CD8-positive, alpha-beta memory T cell (primary cell): ENCODE data around the gene GRIN2C. TPM values are rescaled to one million over a fixed set of nuclear protein-coding genes. Genes with fewer than 3 reads are reported as not detected.

Experiments used
- CTCF ChIA-PET: fragments of 350-600 bp; sonication (Branson Sonifier 250); formaldehyde crosslinking; loops from one replicate; lab custom pipeline; 2021; ENCODE audit warnings: antibody characterized with exemption; lab: Charles Lee
- POLR2A ChIA-PET: fragments of 350-600 bp; sonication (Branson Sonifier 250); formaldehyde crosslinking; loops from one replicate; lab custom pipeline; 2021; ENCODE audit warnings: antibody characterized with exemption; lab: Charles Lee
- DNase-seq, 5 donors: peaks; one replicate each; pipeline versions ENCODE4 v3.0.0 to v3.0.0-alpha.2; 2020 to 2022; ENCODE audit warnings: mixed read lengths in 1 of 5
- H3K27ac ChIP-seq: one replicate; pipeline ENCODE4 v1.7.0; 2013; ENCODE audit warnings: low read depth, mild to moderate bottlenecking, low read length, moderate library complexity
- H3K27me3 ChIP-seq: 2 replicates; pipeline ENCODE4 v1.7.0; 2013; ENCODE audit warnings: low read length, mild to moderate bottlenecking; ENCODE audit not compliant: insufficient read depth, poor library complexity, severe bottlenecking
- H3K36me3 ChIP-seq: 2 replicates; pipeline ENCODE4 v1.7.0; 2013; ENCODE audit warnings: mild to moderate bottlenecking, low read length, moderate library complexity; ENCODE audit not compliant: insufficient read depth
- H3K4me1 ChIP-seq: 2 replicates; pipeline ENCODE4 v1.7.0; 2013; ENCODE audit warnings: mild to moderate bottlenecking, low read length, moderate library complexity; ENCODE audit not compliant: insufficient read depth
- H3K4me3 ChIP-seq: 2 replicates; pipeline ENCODE4 v1.7.0; 2013; ENCODE audit warnings: mild to moderate bottlenecking, low read length
- H3K9me3 ChIP-seq: 2 replicates; pipeline ENCODE4 v1.7.0; 2013; ENCODE audit warnings: mild to moderate bottlenecking, low read length
- H3K27ac Mint-ChIP-seq, 8 donors: one replicate each; pipeline ENCODE4 v1.8.0; 2020 to 2021; ENCODE audit warnings: mixed read lengths in 8 of 8, mild to moderate bottlenecking in 6 of 8, inconsistent platforms in 3 of 8, moderate library complexity in 3 of 8
- H3K27me3 Mint-ChIP-seq, 2 donors: one replicate each; pipeline ENCODE4 v1.8.0; 2020 to 2021; ENCODE audit warnings: mixed read lengths in 2 of 2, mild to moderate bottlenecking in 1 of 2, moderate library complexity in 1 of 2
- H3K36me3 Mint-ChIP-seq, 3 donors: one replicate each; pipeline ENCODE4 v1.8.0; 2020 to 2021; ENCODE audit warnings: mixed read lengths in 3 of 3, inconsistent platforms in 1 of 3, mild to moderate bottlenecking in 1 of 3
- H3K4me1 Mint-ChIP-seq, 3 donors: one replicate each; pipeline ENCODE4 v1.8.0; 2020 to 2021; ENCODE audit warnings: mixed read lengths in 3 of 3, inconsistent platforms in 1 of 3, mild to moderate bottlenecking in 1 of 3
- H3K4me3 Mint-ChIP-seq, 7 donors: one replicate each; pipeline ENCODE4 v1.8.0; 2020 to 2021; ENCODE audit warnings: mixed read lengths in 7 of 7, mild to moderate bottlenecking in 6 of 7, moderate library complexity in 4 of 7, inconsistent platforms in 2 of 7
- H3K9me3 Mint-ChIP-seq, 5 donors: one replicate each; pipeline ENCODE4 v1.8.0; 2020 to 2022; ENCODE audit warnings: mixed read lengths in 5 of 5, mild to moderate bottlenecking in 3 of 5, moderate library complexity in 2 of 5, inconsistent platforms in 1 of 5
- polyA plus RNA-seq: library from polyadenylated mRNA; unstranded; fragments of 300-500 nt; fragmentation: Illumina TruSeq; gene quantifications from one replicate; pipeline ENCODE4 v1.2.3, GENCODE V29; 2021
- total RNA-seq, 2 experiments: library from RNA; stranded (reverse); gene quantifications; one replicate each; pipeline ENCODE4 v1.2.3, GENCODE V29; 2021

GRIN2C gene
- total and polyA plus RNA-seq, 3 experiments from 2014 or later = not detected

- Mint-ChIP-seq H3K9me3 (no peaks in the 10 kb centered on the region), H3K27ac (peak overlapping the region in 3 of 8 donors; percentile 42 to 67 (median 44)), H3K27me3 (peaks cover 10 to 14% of the 10 kb centered on the region in 2 donors), H3K4me3 (no peak overlapping the region), H3K4me1 (peaks cover 10 to 22% (median 12%) of the 10 kb centered on the region in 3 donors), H3K36me3 (peaks cover 0 to 4% (median 3%) of the 10 kb centered on the region in 3 donors)
- Histone ChIP-seq H3K4me1 (peaks cover 17% of the 10 kb centered on the region), H3K4me3 (no peak overlapping the region), H3K9me3 (no peaks in the 10 kb centered on the region), H3K27ac (no peak overlapping the region), H3K36me3 (no peaks in the 10 kb centered on the region), H3K27me3 (peaks cover 14% of the 10 kb centered on the region)
- ChIA-PET CTCF (interaction anchor here (0.6 to 11.3 kb wide), 11 partner anchors 9 to 208 kb away, joined by 3 to 90 read pairs (median 4); partner anchors contain the start of gene RAB37), POLR2A (no interaction called here)
- peak; percentile 50 to 75 (median 63) for DNase-seq
Observed at GRCh38 chr17:74864866-74865395, 5.2 kb upstream of the GRIN2C start.

GRCh38 chr17:74864297-74864865, 4.7 kb upstream of the GRIN2C start:
- Mint-ChIP-seq H3K4me3 (no peak overlapping the region), H3K4me1 (peaks cover 10 to 23% (median 12%) of the 10 kb centered on the region in 3 donors), H3K9me3 (no peaks in the 10 kb centered on the region), H3K36me3 (peaks cover 0 to 3% (median 2%) of the 10 kb centered on the region in 3 donors), H3K27ac (no peak overlapping the region), H3K27me3 (peaks cover 12 to 14% of the 10 kb centered on the region in 2 donors)
- Histone ChIP-seq H3K27ac (no peak overlapping the region), H3K4me1 (peaks cover 18% of the 10 kb centered on the region), H3K36me3 (no peaks in the 10 kb centered on the region), H3K27me3 (peaks cover 16% of the 10 kb centered on the region), H3K9me3 (no peaks in the 10 kb centered on the region), H3K4me3 (no peak overlapping the region)
- POLR2A ChIA-PET = no interaction called here
- DNase-seq = no peak
- CTCF ChIA-PET = interaction anchor here (1.0 to 11.3 kb wide), 9 partner anchors 8 to 207 kb away, joined by 3 to 90 read pairs (median 4); partner anchors contain the start of gene RAB37

- H3K27ac Mint-ChIP-seq = peak overlapping the region in 1 of 8 donors; percentile 48
- Histone ChIP-seq H3K4me1 (peaks cover 18% of the 10 kb centered on the region), H3K9me3 (no peaks in the 10 kb centered on the region), H3K27me3 (peaks cover 23% of the 10 kb centered on the region), H3K36me3 (no peaks in the 10 kb centered on the region), H3K27ac (no peak overlapping the region), H3K4me3 (no peak overlapping the region)
- peak overlapping the region in 2 of 7 donors; percentile 19 to 26 for H3K4me3 Mint-ChIP-seq
- no peaks in the 10 kb centered on the region for H3K9me3 Mint-ChIP-seq
- POLR2A ChIA-PET = no interaction called here
- peaks cover 19 to 20% of the 10 kb centered on the region in 2 donors for H3K27me3 Mint-ChIP-seq
- no peak for DNase-seq
- peaks cover 0 to 2% (median 1%) of the 10 kb centered on the region in 3 donors for H3K36me3 Mint-ChIP-seq
- H3K4me1 Mint-ChIP-seq = peaks cover 13 to 27% (median 16%) of the 10 kb centered on the region in 3 donors
- CTCF ChIA-PET = interaction anchor here (2.0 to 11.3 kb wide), 4 partner anchors 72 to 205 kb away, joined by 6 to 90 read pairs (median 26); partner anchors contain the start of gene RAB37
Observed at GRCh38 chr17:74863420-74864296, 4.0 kb upstream of the GRIN2C start.

- Mint-ChIP-seq H3K4me3 (no peak overlapping the region), H3K4me1 (peaks cover 13 to 27% (median 16%) of the 10 kb centered on the region in 3 donors), H3K36me3 (peaks cover 0 to 2% (median 1%) of the 10 kb centered on the region in 3 donors), H3K27ac (no peak overlapping the region), H3K27me3 (peaks cover 23 to 25% of the 10 kb centered on the region in 2 donors), H3K9me3 (no peaks in the 10 kb centered on the region)
- ChIA-PET CTCF (interaction anchor here (0.7 to 11.3 kb wide), 14 partner anchors 8 to 214 kb away, joined by 3 to 90 read pairs (median 6); partner anchors contain the start of genes FDXR and RAB37), POLR2A (interaction anchor here (1.4 kb wide), 1 partner anchor 121 kb away, joined by 5 read pairs; no protein-coding TSS in a partner anchor)
- peaks cover 26% of the 10 kb centered on the region for H3K27me3 ChIP-seq
- no peaks in the 10 kb centered on the region for H3K9me3 ChIP-seq
- H3K4me3 ChIP-seq = no peak overlapping the region
- H3K4me1 ChIP-seq = peaks cover 18% of the 10 kb centered on the region
- DNase-seq = no peak
- H3K36me3 ChIP-seq = no peaks in the 10 kb centered on the region
- H3K27ac ChIP-seq = no peak overlapping the region
Observed at GRCh38 chr17:74862919-74863318, 3.2 kb upstream of the GRIN2C start.

GRCh38 chr17:74862108-74862901, 2.6 kb upstream of the GRIN2C start:
- H3K4me3 Mint-ChIP-seq = peak overlapping the region in 6 of 7 donors; percentile 38 to 75 (median 56)
- peak; percentile 56 to 74 (median 61) for DNase-seq
- H3K36me3 Mint-ChIP-seq = peaks cover 0 to 1% (median under 1%) of the 10 kb centered on the region in 3 donors
- H3K9me3 Mint-ChIP-seq = no peaks in the 10 kb centered on the region
- H3K27me3 Mint-ChIP-seq = peaks cover 28 to 31% of the 10 kb centered on the region in 2 donors
- H3K4me1 ChIP-seq = peaks cover 18% of the 10 kb centered on the region
- ChIA-PET POLR2A (interaction anchor here (0.6 to 1.4 kb wide), 3 partner anchors 103 to 121 kb away, joined by 3 to 5 read pairs (median 3); no protein-coding TSS in a partner anchor), CTCF (interaction anchor here (0.7 to 11.3 kb wide), 14 partner anchors 8 to 214 kb away, joined by 3 to 90 read pairs (median 6); partner anchors contain the start of genes FDXR and RAB37)
- H3K4me3 ChIP-seq = peak overlapping the region; percentile 12
- no peaks in the 10 kb centered on the region for H3K9me3 ChIP-seq
- H3K36me3 ChIP-seq = no peaks in the 10 kb centered on the region
- H3K27me3 ChIP-seq = peaks cover 32% of the 10 kb centered on the region
- no peak overlapping the region for H3K27ac ChIP-seq
- peak overlapping the region in 1 of 8 donors; percentile 47 for H3K27ac Mint-ChIP-seq
- H3K4me1 Mint-ChIP-seq = peaks cover 13 to 27% (median 16%) of the 10 kb centered on the region in 3 donors

GRCh38 chr17:74861662-74862107, 2.0 kb upstream of the GRIN2C start:
- Mint-ChIP-seq H3K9me3 (no peaks in the 10 kb centered on the region), H3K4me1 (peaks cover 13 to 27% (median 16%) of the 10 kb centered on the region in 3 donors), H3K36me3 (peaks cover 0 to 1% (median 0%) of the 10 kb centered on the region in 3 donors), H3K27me3 (peaks cover 33 to 37% of the 10 kb centered on the region in 2 donors), H3K27ac (peak overlapping the region in 1 of 8 donors; percentile 47), H3K4me3 (peak overlapping the region in 6 of 7 donors; percentile 32 to 75 (median 56))
- H3K36me3 ChIP-seq = no peaks in the 10 kb centered on the region
- H3K4me1 ChIP-seq = peaks cover 18% of the 10 kb centered on the region
- no peak overlapping the region for H3K27ac ChIP-seq
- ChIA-PET CTCF (interaction anchor here (1.0 to 11.3 kb wide), 13 partner anchors 9 to 213 kb away, joined by 3 to 90 read pairs (median 6); partner anchors contain the start of gene RAB37), POLR2A (interaction anchor here (0.6 to 1.4 kb wide), 3 partner anchors 102 to 120 kb away, joined by 3 to 5 read pairs (median 3); no protein-coding TSS in a partner anchor)
- no peaks in the 10 kb centered on the region for H3K9me3 ChIP-seq
- H3K4me3 ChIP-seq = peak overlapping the region; percentile 12
- DNase-seq = no peak
- H3K27me3 ChIP-seq = peaks cover 35% of the 10 kb centered on the region
